ENCODE data around the gene KRT17. TPM values are rescaled to one million over a fixed set of nuclear protein-coding genes. Genes with fewer than 3 reads are reported as not detected.

KRT17 gene
- total and polyA plus RNA-seq, 10 of the 15 experiments (the other 5 are each of a cell fraction or from before 2014, with no cell fraction given), result 0.47 to 30.0 (median 2.5) TPM

GRCh38 chr17:41653892-41654677 is 29.7 kb upstream of the KRT17 start:
- Histone ChIP-seq H3K9me3 (replicated peaks; ENCODE audit: control insufficient read depth, insufficient read depth, low read length) (no peaks in the 10 kb centered on the region), H3K4me1 (ENCODE audit: control insufficient read depth, insufficient read depth, low read length) (no peaks in the 10 kb centered on the region; the same call in 1 of the 2 replicates), H4K20me1 (ENCODE audit: control insufficient read depth, insufficient read depth) (no peaks in the 10 kb centered on the region), H3K27ac (ENCODE audit: control insufficient read depth, insufficient read depth) (no peak overlapping the region), H3K36me3 (ENCODE audit: control insufficient read depth in 2 of 2, insufficient read depth in 2 of 2, low read length in 1 of 2) (no peaks in the 10 kb centered on the region), H3K4me3 (no peak overlapping the region), H3K4me2 (ENCODE audit: control insufficient read depth, insufficient read depth) (no peak overlapping the region), H3K27me3 (replicated peaks in 1 of 2; ENCODE audit: control insufficient read depth in 2 of 2, insufficient read depth in 2 of 2, low read length in 1 of 2) (no peaks in the 10 kb centered on the region; a peak in 1 of 4 replicates), H3K79me2 (ENCODE audit: control insufficient read depth, insufficient read depth, low read length) (no peaks in the 10 kb centered on the region), H3K9ac (ENCODE audit: control insufficient read depth, insufficient read depth, low read length) (no peak overlapping the region), H2AFZ (ENCODE audit: control insufficient read depth, low read depth, low read length) (no peak overlapping the region)
- TF ChIP-seq ZNF217 (IDR thresholded peaks at IDR 0.05) (no peak), MLLT1 (IDR thresholded peaks at IDR 0.05) (no peak), KLF5 (IDR thresholded peaks at IDR 0.05; ENCODE audit: partially characterized antibody) (no peak), ESRRA (IDR thresholded peaks at IDR 0.05; ENCODE audit: low read length) (no peak), CREM (IDR thresholded peaks at IDR 0.05; ENCODE audit: low read depth) (no peak), NR2C1 (IDR thresholded peaks at IDR 0.05) (no peak)
- RAD21 ChIA-PET (ENCODE audit: unreplicated experiment), result interaction anchor here (0.6 to 11.5 kb wide), 2 partner anchors 10 to 105 kb away, joined by 3 to 193 read pairs; no protein-coding TSS in a partner anchor
- SMC1A ChIA-PET (ENCODE audit: uncharacterized antibody, unreplicated experiment), result interaction anchor here (0.6 to 1.4 kb wide), 2 partner anchors 10 to 105 kb away, joined by 3 to 4 read pairs; no protein-coding TSS in a partner anchor
- POLR2A ChIA-PET, result no interaction called here
- WGBS (ENCODE audit: insufficient coverage, insufficient replicate concordance, low lambda C conversion rate, missing lambda C conversion rate), result 34% methylated on average over 13 of the region's 14 CpGs
- CTCF ChIA-PET, result interaction anchor here (10.3 to 11.8 kb wide), 2 partner anchors 9 to 104 kb away, joined by 133 to 420 read pairs; no protein-coding TSS in a partner anchor
- no TSS peak for BruUV-seq (replicated peaks)
- DNase-seq (ENCODE audit: low read depth, low spot score), result no peak
- in situ Hi-C loops (cut with MboI) (no loop called here), intact Hi-C loops (cut with micrococcal nuclease; ENCODE audit: unreplicated experiment) (no loop called here)
- FAIRE-seq, result no peak
- 0 out of 3 replicates have a peak, but pooled peaks have one; percentile 11 for ATAC-seq
